A549 (cell line): Measurements from ENCODE around the gene BIK.

Source experiments
- CEBPB ChIP-seq, 2 experiments: fragments of >200 bp in 1 of 2; sonication (Bioruptor Twin) in 1 of 2; formaldehyde crosslinking in 1 of 2; IDR thresholded peaks; 2 replicates each; pipeline ENCODE4 v1.6.1; 2012 to 2016
- CTCF ChIP-seq: fragments of >200 bp; sonication (Bioruptor Twin); formaldehyde crosslinking; IDR thresholded peaks from 3 replicates; pipeline ENCODE4 v1.5.1; 2016
- EP300 ChIP-seq, 2 experiments: fragments of >200 bp; sonication (Bioruptor Twin); formaldehyde crosslinking; IDR thresholded peaks; 2 replicates in 1 of 2; 3 replicates in 1 of 2; pipeline ENCODE4 v1.6.1; 2016 to 2017
- ESRRA ChIP-seq: fragments of 150-350 bp; IDR thresholded peaks from 2 replicates; pipeline ENCODE4 v1.6.1; 2014; ENCODE audit warnings: mild to moderate bottlenecking, low read length, borderline replicate concordance
- GATA3 ChIP-seq: IDR thresholded peaks from 2 replicates; pipeline ENCODE4 v1.6.1; 2012; ENCODE audit warnings: borderline replicate concordance
- JUN ChIP-seq, 2 experiments: fragments of >200 bp; sonication (Bioruptor Twin); formaldehyde crosslinking; IDR thresholded peaks; 2 replicates in 1 of 2; 3 replicates in 1 of 2; pipeline ENCODE4 v1.6.1; 2016 to 2017
- NR3C1 ChIP-seq: fragments of >200 bp; sonication (Bioruptor Twin); formaldehyde crosslinking; IDR thresholded peaks from 3 replicates; pipeline ENCODE4 v1.6.1; 2017
- POLR2A ChIP-seq: IDR thresholded peaks from 2 replicates; pipeline ENCODE4 v1.6.1; 2012; ENCODE audit warnings: mild to moderate bottlenecking, low read length
- RFX5 ChIP-seq: fragments of 450-650 bp; IDR thresholded peaks from 2 replicates; pipeline ENCODE4 v1.7.1; 2014; ENCODE audit warnings: antibody characterized with exemption, mild to moderate bottlenecking, moderate library complexity
- RNF2 ChIP-seq: fragments of 200-600 bp; sonication (generic); IDR thresholded peaks from 2 replicates; pipeline ENCODE4 v1.6.1; 2016; ENCODE audit warnings: low read depth, mild to moderate bottlenecking, antibody characterized with exemption, moderate library complexity, borderline replicate concordance
- SMC3 ChIP-seq: fragments of >200 bp; sonication (Bioruptor Twin); formaldehyde crosslinking; IDR thresholded peaks from 3 replicates; pipeline ENCODE4 v1.6.1; 2018; ENCODE audit warnings: inconsistent platforms
- SREBF2 ChIP-seq: fragments of 450-650 bp; IDR thresholded peaks from 2 replicates; pipeline ENCODE4 v1.6.1; 2014; ENCODE audit warnings: mild to moderate bottlenecking, moderate library complexity
- TF ChIP-seq, protein P1 (sequence below): IDR thresholded peaks from 2 replicates; pipeline ENCODE4 v1.6.1; 2012

DNA sequence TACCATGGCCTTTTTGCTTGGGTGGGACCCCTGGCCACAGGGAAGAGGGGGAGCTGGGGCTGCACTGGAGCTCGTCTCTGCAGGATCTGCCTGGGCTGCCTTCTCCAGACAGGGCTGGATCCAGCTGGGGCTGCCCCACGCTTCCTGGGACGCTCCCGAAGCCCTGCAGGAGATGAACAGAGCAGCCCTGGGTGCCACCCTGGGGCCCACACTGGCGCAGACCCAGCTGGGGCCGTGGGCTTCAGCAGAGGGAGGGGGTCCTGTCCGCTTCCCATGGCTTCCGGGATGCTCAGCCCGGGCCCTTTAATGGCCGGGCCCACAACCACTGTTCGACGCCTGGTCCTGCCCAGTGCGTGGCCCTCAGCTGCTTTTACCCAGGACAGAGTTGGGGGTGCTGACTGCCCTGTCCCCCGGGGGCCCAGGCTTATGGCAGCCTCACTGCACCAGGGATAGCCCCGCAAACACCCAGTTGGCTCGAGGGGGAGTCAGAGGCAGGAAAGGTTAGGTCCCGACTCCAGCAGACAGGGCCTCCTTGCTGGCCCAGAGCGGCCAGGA lies 52.8 kb downstream of the BIK start:
- TF ChIP-seq CTCF = no peak
- TF ChIP-seq SREBF2 = no peak
- TF ChIP-seq GATA3 = no peak
- TF ChIP-seq JUN (IDR thresholded peaks at IDR 0.05) = no peak
- TF ChIP-seq SMC3 = no peak
- no peak for TF ChIP-seq EP300 (IDR thresholded peaks at IDR 0.05)
- no peak for TF ChIP-seq RFX5
- TF ChIP-seq, protein P1, sequence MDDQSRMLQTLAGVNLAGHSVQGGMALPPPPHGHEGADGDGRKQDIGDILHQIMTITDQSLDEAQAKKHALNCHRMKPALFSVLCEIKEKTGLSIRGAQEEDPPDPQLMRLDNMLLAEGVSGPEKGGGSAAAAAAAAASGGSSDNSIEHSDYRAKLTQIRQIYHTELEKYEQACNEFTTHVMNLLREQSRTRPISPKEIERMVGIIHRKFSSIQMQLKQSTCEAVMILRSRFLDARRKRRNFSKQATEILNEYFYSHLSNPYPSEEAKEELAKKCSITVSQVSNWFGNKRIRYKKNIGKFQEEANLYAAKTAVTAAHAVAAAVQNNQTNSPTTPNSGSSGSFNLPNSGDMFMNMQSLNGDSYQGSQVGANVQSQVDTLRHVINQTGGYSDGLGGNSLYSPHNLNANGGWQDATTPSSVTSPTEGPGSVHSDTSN = no peak
- TF ChIP-seq ESRRA = no peak
- TF ChIP-seq CEBPB (IDR thresholded peaks at IDR 0.05) = no peak
- no peak for TF ChIP-seq POLR2A
- TF ChIP-seq NR3C1 = no peak
- no peak for TF ChIP-seq RNF2
